ENCODE results near the gene POU2F1. TPM values are rescaled to one million over a fixed set of nuclear protein-coding genes. Genes with fewer than 3 reads are reported as not detected.

The POU2F1 gene
- total RNA-seq, 1 experiment from 2014 or later, result 11.5 TPM

DNA sequence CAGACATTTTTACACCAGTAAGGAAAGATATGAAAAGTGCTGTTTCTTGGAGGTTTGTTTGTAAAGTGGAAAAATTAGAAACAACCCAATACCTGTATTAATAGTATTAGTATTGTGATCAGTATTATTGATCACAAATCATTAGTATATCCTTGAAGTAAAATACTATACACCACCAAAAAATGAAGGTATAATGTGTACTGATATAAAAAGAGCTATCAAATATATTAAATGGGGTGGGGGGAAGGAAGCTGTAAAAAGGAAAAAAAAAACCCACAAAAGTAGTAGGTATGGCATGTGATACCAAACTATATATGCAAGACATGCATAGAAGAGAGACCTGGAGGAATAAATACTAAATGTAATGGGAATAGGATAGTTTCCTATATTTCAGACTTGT is 46.3 kb downstream of the POU2F1 start:
- no peak for DNase-seq (ENCODE audit: extremely low read depth, low read depth)

DNA sequence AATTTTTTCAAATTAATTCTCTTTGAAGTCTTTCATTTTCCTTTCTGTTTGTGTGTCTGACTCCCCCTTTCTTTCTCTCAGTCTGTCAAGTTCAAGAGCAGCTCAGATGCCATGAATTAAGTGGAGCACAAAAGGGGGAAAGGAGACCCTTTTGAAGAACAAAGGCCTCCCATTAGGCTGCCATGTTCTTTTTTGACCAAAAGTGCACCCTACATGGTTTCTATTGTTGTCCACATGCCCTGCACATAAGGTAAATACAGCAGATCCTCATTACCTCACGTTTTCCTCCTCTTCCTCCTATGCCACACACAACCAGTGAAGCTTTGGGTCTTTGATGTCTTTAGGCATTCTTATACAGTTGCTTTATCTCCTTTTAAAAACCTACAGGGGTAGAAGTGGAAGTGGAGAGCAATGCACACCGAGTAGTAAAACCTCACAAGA is 47.7 kb downstream of the POU2F1 start:
- DNase-seq (ENCODE audit: extremely low read depth, low read depth), result no peak

DNA sequence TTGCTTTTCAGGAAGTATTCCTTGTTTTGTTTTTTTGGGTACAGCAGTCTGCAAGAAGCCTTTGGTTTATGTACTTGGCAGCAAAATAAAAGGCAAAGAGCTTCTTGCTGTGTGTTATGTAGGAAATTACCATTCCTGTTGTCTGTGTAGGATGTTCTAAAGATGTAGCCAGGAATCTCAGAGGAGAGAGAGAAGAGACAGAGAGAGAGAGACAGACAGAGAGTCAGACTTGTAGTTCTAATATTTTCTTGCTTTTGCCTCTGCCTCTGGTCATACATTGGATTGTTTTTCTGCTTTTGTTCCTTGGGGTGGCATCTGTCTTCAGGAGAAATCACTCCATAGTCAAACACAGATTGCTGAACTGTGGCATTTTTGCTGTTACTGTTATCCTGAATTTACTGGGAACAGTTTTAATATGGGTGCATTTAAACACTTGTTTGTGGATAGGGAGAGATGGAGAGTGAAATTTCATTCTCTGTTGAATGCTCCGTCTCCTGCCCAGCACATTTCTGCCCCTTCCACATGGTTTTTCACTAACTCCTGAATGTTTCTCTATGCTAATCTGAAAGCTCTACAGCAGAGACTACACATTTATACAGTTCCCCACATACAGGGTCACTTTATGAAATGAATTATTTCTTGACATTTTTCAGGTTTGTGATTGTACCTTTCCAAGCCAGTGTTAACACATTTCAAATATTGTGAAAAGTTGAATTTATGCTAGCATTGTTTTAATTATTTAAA is 49.8 kb downstream of the POU2F1 start:
- no peak for DNase-seq (ENCODE audit: extremely low read depth, low read depth)

DNA sequence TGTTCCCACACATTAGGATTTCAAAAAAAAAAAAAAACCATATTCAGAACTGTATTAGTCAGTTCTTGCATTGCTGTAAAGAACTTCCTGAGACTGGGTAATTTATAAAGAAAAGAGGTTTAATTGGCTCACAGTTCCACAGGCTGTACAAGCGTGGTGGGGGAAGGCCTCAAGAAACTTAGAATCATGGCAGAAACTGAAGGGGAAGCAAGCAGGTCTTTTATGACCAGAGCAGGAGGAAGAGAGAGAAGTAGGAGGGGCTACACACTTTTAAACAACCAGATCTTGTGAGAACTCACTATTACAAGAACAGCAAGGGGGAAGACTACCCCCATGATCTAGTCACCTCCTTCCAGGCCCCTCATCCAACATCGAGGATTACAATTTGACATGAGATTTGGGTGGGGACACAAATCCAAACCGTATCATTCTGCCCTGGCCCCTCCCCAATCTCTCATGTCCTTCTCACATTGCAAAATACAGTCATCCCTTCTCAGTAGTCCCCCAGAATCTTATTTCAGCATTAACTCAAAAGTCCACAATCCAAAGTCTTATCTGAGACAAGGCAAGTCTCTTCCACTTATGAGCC is 51.8 kb downstream of the POU2F1 start:
- DNase-seq (ENCODE audit: extremely low read depth, low read depth), result no peak

DNA sequence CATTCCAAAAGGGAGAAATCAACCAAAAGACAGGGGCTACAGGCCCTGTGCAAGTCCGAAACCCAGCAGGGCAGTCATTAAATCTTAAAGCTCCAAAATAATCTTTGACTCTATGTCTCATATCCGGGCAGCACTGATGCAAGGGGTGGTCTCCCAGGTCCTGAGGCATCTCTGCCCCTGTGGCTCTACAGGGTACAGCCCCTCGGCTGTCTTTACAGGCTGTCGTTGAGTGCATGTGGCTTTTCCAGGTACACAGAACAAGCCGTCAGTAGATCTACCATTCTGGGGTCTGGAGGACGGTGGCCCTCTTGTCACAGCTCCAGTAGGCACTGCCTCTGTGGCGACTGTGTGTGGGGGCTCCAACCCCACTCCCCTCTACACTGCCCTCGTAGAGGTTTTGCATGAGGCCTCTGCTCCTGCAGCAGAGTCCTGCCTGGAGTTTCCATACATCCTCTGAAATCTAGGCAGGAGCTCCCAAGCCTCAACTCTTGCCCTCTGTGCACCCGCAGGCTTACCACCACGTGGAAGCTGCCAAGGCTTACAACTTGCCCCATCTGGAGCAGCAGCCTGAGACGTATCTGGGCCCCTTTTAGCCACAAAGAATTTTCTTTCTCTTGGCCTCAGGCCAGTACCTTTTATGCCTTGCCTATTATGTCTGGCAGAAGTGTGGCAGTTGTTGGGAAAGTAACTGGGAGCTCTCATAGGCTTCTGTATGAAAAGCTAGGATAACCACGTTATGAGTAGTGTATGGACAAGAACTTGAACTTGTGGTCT is 52.5 kb downstream of the POU2F1 start:
- no peak for DNase-seq (ENCODE audit: extremely low read depth, low read depth)

DNA sequence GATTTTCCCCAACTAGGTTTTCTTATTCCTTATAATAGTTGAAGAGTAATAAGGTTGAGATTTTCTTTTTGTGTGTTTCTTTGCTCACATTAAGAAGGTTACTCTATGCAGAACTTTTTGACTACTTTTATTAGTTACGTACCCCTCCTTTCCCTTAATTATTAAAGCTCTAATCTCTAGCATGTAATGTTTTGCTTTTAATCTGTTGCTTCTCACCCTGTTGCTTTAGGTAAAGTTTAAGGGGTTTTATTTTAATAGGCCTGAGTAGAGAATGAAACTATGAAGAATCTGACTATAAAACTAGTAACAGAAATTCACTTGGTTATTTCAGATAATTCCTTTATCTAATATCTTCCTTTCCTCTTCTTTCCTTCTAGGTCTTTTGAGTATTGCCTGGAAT is 53.4 kb downstream of the POU2F1 start:
- no peak for DNase-seq (ENCODE audit: extremely low read depth, low read depth)

DNA sequence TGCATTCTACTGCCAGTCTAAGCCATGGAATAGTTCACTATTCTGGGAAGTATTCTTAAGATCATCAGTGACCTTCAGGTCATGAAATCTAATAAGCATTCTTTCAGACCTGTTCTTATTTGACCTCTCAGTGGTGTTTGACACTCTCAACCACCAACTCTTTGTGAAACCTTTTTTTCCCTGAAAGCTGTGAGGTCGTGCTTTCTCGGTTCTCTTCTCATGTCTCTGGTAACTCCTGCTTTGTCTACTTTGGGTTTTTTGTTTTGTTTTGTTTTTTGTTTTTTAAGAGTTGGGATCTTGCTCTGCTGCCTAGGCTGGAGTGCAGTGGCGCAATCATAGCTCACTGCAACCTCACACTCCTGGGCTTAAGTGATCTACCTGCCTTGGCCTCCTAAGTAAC is 56.3 kb downstream of the POU2F1 start:
- no peak for DNase-seq (ENCODE audit: extremely low read depth, low read depth)

DNA sequence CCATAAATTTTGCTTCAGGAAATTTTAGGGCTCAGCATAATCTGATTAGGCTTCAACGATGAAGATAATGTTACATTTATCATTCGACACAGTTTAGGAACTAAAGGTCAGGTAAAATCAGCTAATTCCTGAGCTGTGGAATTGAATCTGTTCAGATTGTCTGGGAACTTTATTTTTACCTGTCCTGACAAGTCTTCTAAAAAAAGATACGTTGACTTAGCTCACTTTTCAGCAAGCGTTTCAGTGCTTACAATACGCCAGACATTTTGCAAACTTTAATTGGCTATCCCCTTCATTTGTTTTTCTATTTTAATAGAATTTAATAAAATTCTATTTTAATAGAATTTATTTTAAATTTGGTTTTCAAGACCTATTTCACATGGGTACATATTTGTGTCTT is 57.8 kb downstream of the POU2F1 start:
- no peak for DNase-seq (ENCODE audit: extremely low read depth, low read depth)

DNA sequence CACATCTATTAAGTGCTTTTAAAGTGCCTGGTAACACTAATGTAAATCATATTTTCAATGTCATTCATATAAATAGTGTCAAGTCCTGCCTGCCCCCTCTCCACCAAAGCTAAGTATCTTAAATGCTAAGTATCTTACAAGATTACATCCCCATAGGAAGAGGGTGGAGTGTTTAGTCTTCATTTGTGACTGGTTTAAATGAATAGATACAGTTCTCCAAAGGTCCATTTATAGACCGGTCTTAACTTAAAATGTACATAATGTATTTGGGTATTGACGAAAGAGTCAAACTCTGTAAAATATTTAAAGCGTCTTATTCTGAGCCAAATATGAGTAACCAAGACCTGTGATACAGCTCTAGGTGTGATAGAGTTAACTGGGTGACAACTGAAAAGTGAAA is 60.2 kb downstream of the POU2F1 start:
- no peak for DNase-seq (ENCODE audit: extremely low read depth, low read depth)

DNA sequence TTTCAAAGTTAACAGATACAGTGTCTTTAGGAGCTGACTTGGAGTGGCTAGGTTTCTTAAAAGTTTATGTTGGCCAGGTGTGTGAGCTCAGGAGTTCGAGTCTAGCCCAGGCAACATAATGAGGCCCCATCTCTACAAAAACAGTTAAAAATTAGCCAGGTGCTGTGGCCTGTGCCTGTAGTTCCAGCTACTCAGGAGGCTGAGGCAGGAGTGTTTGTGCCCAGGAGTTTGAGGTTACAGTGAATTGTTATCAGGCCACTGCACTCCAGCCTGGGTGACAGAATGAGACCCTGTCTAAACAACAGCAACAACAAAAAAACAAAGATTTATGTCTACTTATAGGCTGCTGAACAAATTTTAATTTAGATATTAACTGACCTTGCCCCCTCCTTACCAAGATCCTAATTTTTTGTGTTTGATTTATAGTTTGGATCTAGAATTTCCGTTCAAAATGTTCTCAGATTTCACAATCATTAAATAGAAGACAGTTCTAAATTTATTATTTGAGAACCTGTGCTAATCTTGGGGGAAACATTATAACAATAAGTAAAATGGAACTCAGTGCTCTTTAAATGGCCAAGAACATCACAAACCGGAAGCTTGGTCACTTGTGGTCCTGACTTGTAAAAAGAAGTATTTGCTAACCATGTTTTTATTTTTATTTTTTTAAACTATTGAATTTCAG is 67.8 kb downstream of the POU2F1 start:
- DNase-seq (ENCODE audit: extremely low read depth, low read depth), result no peak

DNA sequence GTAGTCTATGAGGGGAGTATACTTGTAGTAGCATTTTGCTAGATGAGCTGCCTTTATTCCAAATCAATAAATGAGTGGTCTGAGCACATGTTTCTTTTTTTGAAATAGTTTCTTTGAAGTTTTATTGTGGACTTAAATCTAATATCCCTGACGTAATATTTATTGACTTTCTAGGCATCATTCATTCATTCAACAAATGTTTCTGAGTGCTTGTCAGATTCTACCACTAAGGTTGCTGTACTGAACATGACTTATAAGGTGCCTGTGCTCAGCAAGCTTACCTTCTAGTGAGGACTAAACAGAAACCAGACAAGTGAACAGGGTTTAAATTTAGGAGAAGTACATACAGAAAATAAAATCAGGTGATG is 68.4 kb downstream of the POU2F1 start:
- DNase-seq (ENCODE audit: extremely low read depth, low read depth), result no peak

DNA sequence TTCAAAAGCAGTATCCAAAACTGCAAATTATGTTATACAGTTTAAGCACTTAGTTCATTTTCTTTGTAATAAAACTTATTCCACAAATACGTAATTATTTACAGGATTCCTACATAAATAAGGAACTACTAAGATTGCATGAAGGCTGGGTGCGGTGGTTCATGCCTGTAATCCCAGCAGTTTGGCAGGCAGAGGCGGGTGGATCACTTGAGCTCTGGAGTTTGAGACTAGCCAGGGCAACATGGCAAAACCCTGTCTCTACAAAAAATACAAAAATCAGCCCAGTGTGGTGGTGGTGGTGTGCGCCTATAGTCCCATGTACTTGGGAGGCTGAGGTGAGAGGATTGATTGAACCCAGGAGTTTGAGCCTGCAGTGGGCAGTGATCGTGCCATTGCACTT is 69.3 kb downstream of the POU2F1 start:
- DNase-seq (ENCODE audit: extremely low read depth, low read depth), result no peak

DNA sequence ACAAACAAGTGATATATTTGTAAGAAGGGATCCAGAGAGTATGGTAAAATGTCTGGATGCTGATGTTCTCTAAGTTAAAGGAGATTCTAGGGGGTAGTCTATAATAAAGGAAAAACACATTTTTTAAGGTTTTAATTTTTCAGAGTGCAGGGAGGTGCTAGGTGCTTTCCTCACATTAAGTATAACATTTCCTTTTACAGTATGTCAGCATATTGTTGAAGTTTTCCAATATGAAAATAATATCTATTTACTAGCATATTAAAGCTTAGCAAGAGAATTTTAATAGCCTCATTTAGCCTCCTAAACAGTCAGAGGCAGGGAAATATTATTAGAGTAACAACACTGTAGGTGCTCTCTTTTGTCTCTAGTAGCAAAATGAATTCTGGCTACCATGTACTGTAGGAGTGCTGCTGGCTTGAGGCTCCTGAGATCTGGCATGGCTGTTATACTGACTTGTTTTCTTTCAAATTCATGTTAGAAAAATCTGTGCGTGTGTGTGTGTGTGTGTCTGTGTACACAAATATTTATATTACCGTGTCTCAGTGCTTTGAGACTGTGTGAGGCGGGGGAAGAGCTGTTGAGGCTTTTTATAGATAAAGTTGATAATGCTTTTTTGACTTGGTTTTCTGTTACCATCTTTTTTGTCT is 71.0 kb downstream of the POU2F1 start:
- DNase-seq (ENCODE audit: extremely low read depth, low read depth), result no peak

DNA sequence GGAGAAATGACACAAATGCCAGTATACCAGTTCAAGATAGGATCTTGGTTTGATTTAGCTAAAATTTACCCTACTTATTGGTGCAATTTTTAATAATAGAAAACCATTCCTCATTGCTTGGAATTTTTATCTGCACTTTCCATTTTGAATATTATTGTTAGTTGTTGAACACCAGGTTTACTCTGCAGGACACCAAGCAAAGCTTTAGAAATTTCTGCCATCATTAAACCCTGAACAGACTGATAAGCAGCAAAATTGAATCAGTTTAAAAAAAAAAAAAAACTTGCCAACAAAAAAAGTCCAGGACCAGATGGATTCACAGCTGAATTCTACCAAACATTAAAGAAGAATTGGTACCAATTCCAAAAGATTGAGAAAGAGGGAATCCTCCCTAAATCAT is 71.5 kb downstream of the POU2F1 start:
- no peak for DNase-seq (ENCODE audit: extremely low read depth, low read depth)

DNA sequence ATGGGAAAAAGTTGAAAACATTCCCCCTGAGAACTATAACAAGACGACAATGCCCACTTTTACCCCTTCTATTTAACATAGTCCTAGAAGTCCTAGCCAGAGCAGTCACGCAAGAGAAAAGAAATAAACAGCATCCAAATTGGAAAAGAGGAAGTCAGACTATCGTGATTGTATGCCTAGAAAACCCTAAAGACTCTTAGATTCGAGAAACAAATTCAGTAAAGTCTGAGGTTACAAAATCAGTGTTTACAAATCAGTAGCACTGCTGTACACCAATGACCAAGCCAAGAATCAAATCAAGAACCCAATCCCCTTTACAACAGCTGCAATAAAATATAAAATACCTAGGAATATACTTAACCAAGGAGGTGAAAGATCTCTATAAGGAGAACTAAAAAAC is 72.4 kb downstream of the POU2F1 start:
- DNase-seq (ENCODE audit: extremely low read depth, low read depth), result no peak

DNA sequence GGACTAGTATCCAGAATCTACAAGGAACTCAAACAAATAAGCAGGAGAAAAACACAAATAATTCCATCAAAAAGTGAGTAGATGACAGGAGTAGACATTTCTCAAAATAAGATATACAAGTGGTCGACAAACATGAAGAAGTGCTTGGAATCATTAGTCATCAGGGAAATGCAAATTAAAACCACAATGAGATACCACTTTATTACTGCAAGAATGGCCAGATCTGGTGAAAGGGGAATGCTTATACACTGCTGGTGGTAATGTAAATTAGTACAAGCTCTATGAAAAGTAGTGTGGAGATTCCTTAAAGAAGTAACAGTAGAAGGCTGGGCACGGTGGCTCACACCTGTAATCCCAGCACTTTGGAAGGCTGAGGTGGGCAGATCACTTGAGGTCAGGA is 73.8 kb downstream of the POU2F1 start:
- DNase-seq (ENCODE audit: extremely low read depth, low read depth), result no peak

DNA sequence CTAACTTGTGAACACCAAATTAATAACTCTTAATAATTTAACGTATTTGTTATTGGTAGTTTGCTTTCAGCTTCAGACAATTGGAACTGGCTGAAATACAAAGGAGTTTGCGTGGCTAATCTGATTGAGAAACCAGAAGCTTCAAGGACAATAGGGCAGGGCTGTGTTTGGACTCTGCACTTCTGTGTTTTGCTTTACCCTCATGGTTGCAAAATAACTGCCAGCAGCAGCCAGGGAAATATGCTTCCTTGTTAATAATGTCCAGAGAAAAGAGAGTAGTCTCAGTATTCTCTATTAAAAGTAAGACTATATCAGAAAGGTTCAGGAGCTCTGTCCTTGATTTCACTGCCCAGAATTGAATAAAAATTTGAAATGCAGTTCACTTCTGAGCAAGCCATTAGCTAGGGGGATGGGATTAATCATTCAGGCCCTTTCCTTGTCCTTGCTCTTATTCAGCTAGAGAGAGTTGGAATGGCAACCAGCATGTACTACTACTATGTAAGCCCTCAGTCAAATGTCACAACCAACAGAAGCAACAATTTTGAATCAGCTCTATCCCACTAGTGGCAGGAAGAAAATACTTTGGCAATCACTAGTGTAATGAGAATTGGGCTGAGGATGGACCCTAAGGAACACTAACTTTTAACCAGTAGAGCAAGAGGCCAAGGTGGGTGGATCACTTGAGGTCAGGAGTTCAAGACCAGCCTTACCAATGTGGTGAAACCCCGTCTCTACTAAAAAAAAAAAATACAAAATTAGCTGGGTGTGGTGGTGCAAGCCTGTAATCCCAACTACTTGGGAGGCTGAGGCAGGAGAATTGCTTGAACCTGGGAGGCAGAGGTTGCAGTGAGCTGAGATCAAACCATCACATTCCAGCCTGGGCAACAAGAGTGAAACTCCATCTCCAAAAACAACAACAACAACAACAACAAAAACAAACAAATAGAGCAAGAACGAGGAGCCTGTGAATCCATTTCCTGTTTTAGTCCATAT is 76.8 kb downstream of the POU2F1 start:
- no peak for DNase-seq (ENCODE audit: extremely low read depth, low read depth)

DNA sequence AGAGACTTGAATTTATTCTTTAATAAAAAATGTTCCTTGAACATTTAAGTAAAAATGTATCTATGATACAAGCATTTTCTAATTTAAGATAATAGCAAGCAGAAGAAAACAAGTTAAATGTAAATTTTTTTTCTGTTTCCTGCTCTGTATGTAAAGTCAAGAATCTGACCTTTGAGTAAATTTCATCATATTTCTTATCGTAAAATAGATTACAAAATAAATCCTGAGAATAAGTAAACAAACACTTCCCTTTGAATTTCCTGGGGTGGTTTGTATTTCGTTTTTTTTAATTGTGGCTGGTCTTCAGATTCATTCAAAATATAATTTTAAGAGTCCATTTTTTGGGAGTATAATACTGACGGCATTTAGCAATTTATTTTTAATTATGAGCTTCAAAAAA is 77.6 kb downstream of the POU2F1 start:
- DNase-seq (ENCODE audit: extremely low read depth, low read depth), result no peak

DNA sequence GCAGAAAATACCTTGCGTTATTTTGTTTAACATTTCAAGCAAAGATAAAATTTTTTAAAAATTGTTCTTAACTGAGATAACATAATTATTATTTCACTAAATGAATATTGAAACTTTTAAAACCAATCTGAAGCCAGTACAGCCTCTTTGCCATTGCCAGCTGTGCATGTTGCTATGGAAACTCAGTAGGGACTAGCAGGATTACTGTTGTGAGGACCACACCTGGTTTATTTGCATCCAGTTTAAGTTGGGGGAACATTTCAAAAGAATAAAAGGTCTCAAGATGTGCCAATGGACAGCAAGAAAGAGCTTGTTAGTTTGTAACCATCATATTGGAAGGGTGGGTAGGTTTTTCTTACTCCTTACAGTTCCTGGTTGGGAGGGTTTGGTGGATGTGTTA is 80.7 kb downstream of the POU2F1 start:
- no peak for DNase-seq (ENCODE audit: extremely low read depth, low read depth)

DNA sequence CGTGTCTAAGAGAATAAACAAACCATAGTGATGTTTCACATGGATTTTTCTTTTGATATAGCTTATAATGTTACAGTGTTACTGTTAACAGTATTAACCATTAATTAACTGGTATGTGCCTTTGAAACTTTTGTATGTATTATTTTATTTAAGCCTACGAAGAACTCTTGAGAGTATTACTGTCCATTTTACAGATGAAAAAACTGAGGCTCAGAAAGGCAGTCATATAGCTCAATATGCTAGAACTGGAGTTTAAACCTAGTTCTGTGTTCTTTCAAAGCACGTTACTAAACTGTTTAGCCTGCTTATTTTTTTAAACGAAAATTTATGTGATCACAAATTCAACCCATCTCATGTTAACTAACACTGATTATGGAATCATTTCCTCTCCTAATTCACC is 83.5 kb downstream of the POU2F1 start:
- no peak for DNase-seq (ENCODE audit: extremely low read depth, low read depth)
